HG02623 (cell line): ENCODE results near the gene DPF3.

Experiments used
- ATAC-seq: cut with Tn5 transposase; IDR thresholded peaks from one replicate; pipeline ENCODE4 v1.9.1; 2021; ENCODE audit warnings: moderate library complexity; ENCODE audit not compliant: unreplicated experiment

Gene DPF3

DNA sequence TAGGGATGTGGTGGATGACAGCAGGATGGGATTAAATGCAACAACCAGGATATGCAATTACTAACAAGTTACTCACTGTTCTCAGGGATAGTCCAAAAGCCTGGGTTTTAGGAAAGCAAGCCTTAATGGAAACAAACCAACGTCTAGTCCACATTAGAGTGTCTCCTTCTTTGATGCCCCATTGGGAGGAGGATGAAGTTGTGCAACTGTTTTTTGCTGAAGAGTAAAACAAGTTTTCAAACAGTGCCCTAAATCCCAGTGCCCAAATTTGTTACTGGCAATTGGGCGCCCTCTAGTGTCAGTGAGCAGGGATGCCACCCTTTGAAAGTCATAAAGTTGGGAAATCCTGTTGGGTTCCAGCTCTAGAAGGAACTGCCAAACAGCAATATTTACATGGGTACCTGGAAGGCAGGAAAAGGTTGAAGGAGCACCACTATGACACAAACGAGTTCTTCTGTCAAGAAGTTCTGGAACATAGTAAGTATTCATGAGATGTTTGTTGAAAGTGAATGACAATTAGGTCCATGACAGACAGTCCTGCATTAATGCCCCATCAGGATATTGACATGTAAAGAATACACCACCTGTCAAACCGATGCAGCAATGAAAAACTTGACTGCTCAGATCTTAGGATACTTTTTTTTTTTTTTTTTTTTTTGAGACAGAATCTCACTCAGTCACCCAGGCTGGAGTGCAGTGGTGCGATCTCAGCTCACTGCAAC, 11.1 kb upstream of the DPF3 start:
- ATAC-seq: no peak

- ATAC-seq: no peak
Measured at GRCh38 chr14:72904218-72904617, 10.3 kb upstream of the DPF3 start.

GRCh38 chr14:72903716-72904115, 9.8 kb upstream of the DPF3 start:
- no peak for ATAC-seq

DNA sequence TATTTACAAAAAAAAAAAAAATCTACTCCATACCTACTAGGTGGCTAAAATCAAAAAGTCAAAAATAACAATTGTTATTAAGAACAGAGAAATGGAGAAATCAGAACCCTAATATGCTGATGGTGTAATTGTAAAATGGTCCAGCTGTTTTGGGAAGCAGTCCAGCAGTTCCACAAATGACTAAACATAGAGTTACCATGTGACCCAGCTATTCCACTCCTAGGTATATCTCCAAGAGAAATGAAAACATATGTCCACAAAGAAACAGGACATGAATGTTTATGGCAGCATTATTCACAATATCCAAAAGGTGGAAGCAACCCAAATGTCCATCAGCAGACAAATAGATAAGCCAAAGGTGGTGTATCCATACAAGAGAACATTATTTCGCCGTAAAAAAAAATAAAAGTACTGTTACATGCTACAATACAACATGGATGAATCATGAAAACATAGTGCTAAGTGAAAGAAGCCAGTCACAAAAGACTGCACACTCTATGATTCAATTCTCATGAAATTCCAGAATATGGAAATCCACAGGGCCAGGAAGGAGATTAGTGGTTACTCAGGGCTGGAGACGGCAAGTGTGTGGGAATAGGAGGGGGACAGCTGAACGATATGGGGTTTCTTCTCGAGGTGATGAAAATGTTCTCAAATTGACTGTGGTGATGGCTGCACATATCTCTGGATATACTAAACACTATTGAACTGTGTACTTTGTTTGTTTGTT, 9.1 kb upstream of the DPF3 start:
- no peak for ATAC-seq

GRCh38 chr14:72901361-72901760, 7.5 kb upstream of the DPF3 start:
- ATAC-seq: no peak

DNA sequence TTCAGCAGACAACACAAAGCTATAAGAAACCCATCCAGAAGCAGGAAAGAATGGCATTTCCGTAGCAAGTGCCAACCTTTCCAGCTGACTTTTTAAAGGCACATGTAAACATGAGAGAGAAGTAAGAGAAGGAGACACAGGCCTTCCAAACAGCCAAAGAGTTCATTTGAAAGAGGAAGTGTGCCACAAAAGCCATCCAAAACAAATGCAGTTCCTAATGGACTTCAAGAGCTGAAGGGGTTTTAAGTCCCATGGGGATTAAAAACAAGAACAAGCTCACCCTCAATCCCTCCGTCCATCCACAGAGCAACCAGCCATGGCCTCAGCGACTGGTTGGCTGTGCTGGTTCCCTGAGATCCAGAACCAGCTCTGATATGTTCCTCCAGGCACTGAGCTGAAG, 4.5 kb upstream of the DPF3 start:
- no peak for ATAC-seq

DNA sequence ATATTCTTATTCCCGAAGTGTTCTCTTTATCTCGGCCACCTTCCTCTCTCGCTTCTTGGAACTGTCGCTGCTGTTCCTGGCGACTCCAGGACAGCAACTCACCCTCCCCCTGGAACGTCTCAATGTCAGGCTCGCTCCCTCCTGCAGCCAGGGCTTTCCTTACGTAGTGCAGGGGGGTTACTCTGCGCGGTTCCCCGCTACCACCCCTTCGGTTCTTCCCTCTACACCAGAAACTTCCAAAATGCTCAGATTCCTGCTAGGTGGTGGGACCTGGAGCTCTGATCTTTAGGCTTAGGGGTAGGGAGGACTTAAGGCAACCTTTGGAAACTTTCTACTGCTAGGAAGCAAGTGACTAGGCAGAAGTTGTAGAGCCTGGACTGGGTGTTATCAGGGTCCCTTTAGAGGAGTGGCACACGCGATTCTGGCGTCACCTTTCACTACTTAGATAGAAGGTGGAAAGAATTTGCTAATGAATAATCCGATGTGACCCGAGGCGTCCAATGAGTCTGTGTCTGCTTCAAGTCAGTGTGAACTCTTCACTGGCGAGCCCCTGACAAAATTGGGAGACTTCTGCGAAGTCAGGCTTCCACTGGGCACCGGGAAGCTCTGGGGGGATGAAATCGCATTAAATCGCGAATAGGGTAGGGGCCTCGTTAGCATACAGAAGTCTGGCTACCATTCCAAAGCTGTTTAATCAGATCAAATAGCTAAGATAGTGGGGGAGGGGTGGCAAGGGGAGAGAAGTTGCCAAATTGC, 900 bp upstream of the DPF3 start:
- ATAC-seq: no peak

DNA sequence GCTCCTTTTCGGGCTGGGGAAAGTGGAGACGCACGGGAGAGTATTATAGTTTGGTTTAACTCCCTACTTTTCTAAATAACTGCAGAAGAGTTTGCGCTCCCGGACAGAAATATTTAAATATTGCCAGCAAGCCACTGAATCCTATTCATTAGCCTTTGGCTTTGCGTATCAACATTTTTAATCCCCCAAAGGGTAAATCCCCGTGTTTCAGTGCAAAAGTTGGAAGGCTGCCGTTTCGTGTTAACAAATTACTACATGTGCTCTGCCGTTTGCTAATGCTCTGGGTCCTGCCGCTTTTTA, 372 bp upstream of the DPF3 start:
- ATAC-seq: no peak

DNA sequence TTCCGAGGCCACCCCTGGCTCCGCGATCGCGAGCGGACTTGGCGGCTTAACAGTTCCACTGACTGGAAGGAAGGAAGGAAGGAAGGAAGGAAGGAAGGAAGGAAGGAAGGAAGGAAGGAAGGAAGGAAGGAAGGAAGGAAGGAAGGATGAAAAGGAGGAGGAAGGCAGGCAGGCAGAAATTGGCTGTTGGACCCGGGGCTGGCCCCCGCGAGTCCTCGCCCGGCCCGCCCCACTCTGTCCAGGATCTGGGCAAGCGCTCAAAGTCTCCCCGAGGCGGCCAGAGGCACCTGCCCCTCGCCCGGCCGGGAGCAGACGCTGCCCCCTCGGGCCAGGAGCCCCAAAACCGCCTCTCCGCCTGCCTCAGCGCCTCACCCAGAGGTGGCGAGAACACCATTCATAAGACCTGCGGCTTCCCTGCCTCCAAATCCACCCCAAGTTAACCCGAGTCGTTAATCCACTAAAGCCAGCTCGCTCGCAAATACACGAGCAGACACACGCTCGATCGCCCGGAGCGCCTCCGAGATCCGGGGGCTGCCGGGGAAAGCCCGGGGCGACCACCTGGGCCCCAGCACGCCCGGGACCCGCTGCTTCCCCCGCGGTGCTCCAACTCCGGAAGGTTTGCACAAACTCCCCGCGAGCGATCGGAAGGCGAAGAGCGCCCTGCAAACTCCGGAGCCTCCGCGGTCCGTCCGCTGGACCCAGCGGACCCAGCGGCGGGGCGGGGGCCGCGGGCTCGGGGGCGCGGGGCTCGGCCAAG, 844 bp downstream of the DPF3 start:
- peak; percentile 7 for ATAC-seq

- no peak for ATAC-seq
Measured at GRCh38 chr14:72892103-72892878, 1.6 kb downstream of the DPF3 start.

DNA sequence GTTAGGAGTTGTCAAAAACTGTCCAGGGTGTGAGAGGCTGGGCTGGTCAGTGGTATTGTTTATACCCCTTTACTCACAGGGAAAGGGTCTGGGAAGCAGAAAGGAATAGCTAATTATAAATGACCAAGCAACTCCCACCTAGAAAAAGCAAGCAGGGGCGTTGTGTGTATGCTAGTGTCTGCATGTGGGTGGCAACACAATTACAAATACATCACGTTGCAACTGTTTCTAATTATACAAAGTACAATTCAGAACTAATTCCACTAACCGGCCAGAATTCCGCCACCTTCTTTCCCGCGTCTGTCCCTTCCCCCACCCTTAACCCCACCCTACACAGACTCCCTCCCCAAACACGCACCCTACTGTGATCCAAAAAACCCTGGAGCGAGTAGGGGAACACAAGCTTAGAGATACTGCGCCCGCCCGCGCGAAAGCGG, 2.2 kb downstream of the DPF3 start:
- ATAC-seq: no peak

DNA sequence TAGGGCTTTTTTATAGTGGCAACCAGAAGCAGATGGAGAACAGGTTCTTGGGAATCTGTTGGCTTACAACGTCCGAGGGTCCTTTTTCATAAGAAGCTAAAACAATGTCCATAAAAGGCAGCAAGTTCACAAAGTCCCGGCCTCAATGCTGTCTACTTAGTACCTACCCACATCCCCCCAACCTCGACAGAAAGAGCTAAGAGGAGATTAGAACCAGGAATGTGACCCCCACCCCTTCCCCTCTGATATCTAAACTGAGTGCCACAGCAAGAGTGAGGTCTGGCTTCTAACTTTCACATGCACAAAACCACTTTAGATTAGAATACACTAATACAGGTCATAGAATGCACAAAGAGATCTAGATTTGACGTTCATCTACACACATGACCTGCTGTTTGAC, 4.5 kb downstream of the DPF3 start:
- ATAC-seq: no peak

DNA sequence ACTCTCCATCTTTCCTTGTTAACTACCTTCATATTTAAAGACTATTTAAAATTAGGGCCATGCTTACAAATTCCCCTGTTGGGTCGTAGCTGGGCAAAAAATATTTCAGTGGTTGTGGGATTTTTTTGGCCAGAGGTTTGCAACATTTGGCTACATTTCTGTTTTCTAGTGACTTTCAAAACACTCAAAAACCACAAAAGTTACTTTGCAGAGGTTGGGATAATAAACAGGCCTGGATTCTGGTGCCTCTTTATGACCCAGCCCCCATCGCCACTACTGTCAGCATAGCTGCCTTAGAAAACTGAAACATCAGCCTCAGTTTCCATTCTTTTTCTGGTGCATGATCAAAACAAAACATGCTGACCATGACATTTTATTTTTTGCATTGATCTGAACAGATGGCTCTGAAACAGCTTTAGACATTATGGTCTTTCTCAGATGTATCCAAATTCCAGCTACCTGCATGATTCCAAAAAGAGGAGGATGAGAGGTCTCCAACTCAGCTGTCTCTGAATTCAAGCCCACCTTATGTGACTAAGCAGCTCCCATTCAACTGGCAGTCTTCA, 5.2 kb downstream of the DPF3 start:
- no peak for ATAC-seq

DNA sequence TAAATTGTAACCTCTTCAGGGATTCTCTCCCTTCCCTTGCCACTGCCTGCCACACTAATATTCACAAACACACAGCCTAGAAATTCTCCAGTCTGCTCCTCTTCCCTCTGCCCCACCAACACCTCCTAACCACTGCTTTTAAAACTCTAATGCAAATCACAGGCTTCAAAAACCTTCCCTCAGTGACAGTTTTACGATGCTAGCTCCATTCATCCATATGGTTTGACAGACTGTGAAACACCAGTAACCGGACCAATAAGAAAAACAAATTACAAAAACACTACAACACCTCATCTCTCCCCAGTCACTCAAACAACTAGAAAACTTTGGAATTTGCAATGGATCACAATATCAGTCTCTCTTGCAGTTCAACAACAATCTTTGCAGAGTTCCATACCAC, 5.7 kb downstream of the DPF3 start:
- no peak for ATAC-seq

GRCh38 chr14:72887514-72887913, 6.4 kb downstream of the DPF3 start:
- ATAC-seq: no peak

GRCh38 chr14:72884386-72884785, 9.5 kb downstream of the DPF3 start:
- ATAC-seq: no peak

- no peak for ATAC-seq
Measured at GRCh38 chr14:72883961-72884360, 9.9 kb downstream of the DPF3 start.

- no peak for ATAC-seq
Measured at GRCh38 chr14:72883109-72883508, 10.8 kb downstream of the DPF3 start.

DNA sequence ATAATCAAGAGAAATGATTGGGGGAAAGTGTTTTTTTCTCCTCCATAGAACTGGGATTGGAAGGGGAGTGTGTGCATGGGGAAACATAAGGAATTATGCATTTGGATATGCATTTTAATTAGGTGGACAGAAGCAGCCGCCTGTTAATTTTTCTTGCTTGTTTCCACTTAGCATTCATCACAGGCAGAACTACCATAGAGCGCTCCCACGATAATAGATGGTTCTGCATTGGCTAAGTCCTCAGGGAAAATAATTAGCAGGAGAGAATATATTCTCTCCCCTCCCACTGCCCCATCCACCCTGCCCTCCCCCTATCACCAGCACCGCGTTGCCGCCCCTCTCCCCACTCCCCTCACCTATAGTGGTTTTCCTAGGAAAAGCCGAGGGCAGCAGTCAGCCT, 11.4 kb downstream of the DPF3 start:
- no peak for ATAC-seq

GRCh38 chr14:72882047-72882446, 11.9 kb downstream of the DPF3 start:
- no peak for ATAC-seq
